22Rv1 (cell line): Measurements from ENCODE around the gene ENPP3.

Experiments used
- H3K27ac ChIP-seq: fragments of 450-650 bp; 2 replicates; pipeline ENCODE4 v1.5.1; 2017
- ZFX ChIP-seq: fragments of 450-650 bp; IDR thresholded peaks from 2 replicates; pipeline ENCODE4 v1.6.1; 2017; ENCODE audit warnings: antibody characterized with exemption, borderline replicate concordance
- TF ChIP-seq, protein P1 (sequence below): fragments of 450-650 bp; IDR thresholded peaks from 2 replicates; pipeline ENCODE4 v1.5.1; 2017; ENCODE audit warnings: mild to moderate bottlenecking

Gene ENPP3

DNA sequence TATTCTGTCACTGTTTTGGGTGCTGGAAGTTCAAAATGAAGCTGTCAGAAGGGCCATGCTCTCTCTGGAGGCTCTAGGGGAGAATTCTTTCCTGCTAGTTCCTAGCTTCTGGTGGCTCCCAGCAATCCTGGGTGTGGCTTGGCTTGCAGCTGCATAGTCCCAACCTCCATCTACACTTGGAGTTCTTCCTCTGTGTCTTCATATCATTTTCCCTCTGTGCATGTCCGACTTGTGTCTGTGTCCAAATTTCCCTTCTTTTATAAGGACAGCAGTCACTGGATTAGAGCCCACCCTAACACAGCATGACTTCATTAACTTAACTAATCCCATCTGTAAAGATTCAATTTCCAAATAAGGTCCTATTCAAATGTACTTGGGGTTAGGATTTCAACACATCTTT, 147.5 kb downstream of the ENPP3 start:
- TF ChIP-seq ZFX, result no peak
- TF ChIP-seq, protein P1, sequence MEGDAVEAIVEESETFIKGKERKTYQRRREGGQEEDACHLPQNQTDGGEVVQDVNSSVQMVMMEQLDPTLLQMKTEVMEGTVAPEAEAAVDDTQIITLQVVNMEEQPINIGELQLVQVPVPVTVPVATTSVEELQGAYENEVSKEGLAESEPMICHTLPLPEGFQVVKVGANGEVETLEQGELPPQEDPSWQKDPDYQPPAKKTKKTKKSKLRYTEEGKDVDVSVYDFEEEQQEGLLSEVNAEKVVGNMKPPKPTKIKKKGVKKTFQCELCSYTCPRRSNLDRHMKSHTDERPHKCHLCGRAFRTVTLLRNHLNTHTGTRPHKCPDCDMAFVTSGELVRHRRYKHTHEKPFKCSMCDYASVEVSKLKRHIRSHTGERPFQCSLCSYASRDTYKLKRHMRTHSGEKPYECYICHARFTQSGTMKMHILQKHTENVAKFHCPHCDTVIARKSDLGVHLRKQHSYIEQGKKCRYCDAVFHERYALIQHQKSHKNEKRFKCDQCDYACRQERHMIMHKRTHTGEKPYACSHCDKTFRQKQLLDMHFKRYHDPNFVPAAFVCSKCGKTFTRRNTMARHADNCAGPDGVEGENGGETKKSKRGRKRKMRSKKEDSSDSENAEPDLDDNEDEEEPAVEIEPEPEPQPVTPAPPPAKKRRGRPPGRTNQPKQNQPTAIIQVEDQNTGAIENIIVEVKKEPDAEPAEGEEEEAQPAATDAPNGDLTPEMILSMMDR, result no peak
- H3K27ac ChIP-seq, result no peak overlapping the region

DNA sequence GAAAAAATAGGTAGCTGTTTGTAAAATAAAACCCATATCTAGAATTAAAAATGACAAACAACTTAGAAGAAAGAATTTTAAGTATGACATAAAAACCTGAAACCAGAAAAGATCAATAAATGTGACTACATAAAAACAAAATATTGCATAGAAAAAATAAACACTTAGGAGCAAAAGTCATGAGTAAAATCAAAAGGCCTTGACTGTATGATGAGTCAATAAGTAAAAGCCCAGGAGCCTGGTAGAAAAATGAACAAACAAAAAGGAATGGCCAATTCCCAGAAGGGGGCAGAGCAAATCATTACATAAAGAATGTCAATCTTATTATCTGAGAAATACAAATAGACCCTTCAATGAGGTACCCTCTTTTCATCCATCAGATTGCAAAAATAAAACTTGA, 150.0 kb downstream of the ENPP3 start:
- no peak overlapping the region for H3K27ac ChIP-seq
- TF ChIP-seq, protein P1, result no peak
- TF ChIP-seq ZFX, result no peak

DNA sequence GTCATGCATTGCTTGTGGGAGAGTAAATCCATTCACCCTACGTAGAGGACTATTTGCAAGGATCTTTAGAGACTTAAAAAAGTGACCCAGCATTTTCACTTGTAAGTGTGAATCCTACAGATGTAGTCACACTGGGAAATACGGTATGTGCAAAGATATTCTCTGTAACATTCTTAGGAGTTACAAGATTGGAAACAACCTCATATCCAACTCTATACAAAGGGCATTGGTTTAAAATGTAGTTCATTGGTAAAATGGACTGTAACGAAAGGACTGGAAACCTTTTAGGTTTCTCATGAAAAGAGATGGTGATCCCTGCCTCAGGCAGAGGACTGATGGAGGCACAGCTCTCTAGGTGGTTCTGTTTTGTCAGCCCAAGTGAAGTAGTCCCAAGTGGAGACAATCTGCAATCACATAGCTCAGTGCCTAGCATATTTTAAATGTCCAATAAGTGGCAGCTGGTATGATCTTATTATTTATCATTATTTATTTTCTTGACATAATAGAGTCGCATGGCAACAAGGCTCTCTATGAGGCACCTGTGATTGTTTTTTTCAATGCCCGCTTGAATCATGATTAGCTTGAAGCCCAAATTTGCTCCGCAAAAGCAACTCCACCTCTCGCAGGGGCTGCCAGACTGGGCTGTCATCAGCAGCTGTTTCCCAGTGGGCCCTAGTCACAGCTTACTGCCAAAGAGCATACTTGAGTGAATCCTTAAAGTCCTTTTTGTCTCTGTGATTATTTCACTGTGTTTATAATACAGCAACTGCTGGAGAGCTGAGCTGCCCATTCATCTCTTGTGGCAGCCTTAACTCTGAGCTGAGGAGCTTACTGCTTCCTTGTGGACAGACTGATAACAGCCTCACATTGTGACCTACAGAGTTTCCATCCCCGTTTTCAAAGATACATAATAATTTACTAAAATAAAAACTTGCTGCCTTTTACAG, 150.9 kb downstream of the ENPP3 start:
- TF ChIP-seq ZFX, result no peak
- TF ChIP-seq, protein P1, result no peak

DNA sequence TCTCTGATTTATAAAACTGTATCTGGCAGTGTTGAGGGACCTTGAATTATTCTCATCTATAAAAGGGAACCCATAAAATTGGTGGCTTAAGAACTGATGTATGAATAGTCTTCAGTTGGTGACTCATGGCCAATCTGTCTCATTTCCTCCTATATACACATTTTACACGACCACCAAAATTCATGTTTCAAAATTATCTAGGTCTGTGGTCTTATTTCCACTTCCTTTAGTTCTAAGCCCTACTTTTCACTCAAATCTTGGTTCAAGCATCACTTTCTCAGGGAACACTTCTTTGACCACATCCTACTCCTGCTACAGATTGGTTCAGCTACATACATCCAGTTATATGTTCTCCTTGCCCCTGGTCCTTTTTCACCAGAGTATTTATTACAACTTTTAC, 152.1 kb downstream of the ENPP3 start:
- TF ChIP-seq ZFX, result no peak
- TF ChIP-seq, protein P1, result no peak

More for the DNA sequence above, 150.9 kb downstream of the ENPP3 start:
- no peak overlapping the region for H3K27ac ChIP-seq

DNA sequence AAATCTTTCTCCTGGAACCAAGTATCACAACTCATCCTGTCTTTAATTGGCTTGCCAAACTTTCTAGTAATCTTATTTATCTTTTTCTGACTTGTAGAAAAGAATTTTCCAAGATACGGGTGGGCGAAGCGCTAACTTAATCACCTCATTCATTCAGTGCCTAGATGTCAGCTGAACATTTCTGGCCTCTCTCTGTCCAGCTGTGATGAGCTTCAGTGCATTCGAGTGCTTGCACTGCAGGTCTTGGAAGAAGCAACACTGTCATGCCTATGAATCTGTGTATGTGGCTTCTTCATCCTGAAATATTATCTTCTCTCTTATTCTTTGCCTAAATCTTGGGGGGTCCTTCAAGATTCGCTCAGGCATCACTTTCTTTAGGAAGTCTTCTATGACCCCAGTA, 154.4 kb downstream of the ENPP3 start:
- no peak for TF ChIP-seq ZFX
- TF ChIP-seq, protein P1, result no peak
- H3K27ac ChIP-seq, result no peak overlapping the region

More for the DNA sequence above, 152.1 kb downstream of the ENPP3 start:
- no peak overlapping the region for H3K27ac ChIP-seq

DNA sequence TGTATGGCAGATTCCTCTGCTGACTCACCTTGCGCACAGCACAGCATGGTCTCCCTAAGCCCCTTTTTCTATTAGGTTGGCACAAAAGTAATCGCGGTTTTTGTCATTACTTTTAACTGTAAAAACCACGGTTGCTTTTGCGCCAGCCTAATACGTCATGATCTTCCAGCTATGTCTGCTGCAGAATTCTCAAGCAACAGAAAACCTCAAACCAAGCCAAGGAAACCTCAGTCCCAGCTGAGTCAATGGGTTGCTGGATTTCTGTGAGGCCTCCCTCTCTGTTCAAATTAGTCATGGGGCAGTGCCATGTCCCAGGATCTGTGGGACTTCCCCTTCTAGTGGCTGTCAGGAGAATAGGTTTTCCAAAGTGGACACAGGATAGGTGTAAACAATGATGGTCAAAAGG, 155.0 kb downstream of the ENPP3 start:
- no peak overlapping the region for H3K27ac ChIP-seq
- TF ChIP-seq, protein P1, result no peak
- TF ChIP-seq ZFX, result no peak

DNA sequence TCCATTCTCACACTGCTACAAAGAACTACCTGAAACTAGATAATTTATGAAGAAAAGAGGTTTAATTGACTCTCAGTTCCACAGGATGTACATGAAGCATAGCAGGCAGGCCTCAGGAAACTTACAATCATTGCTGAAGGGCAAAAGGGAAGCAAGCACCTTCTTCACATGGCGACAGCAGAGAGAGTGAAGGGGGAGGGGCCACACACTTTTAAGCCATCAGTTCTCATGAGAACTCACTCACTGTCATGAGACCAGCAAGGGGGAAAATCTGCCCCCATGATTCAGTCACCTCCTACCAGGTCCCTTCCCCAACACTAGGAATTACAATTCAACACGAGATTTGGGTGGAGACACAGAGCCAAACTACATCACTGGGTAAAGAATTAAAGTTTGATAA, 158.3 kb downstream of the ENPP3 start:
- no peak for TF ChIP-seq ZFX
- TF ChIP-seq, protein P1, result no peak
- H3K27ac ChIP-seq, result no peak overlapping the region
